H1 (cell line): ENCODE results near the gene CAPN2. TPM values are rescaled to one million over a fixed set of nuclear protein-coding genes. Genes with fewer than 3 reads are reported as not detected.

Experiments
- CTCF ChIA-PET: fragments of 300-600 bp; sonication (Branson Sonifier 250); formaldehyde crosslinking; loops from one replicate; lab custom pipeline; 2021; ENCODE audit not compliant: partially characterized antibody; lab: Charles Lee
- POLR2A ChIA-PET: fragments of 300-600 bp; sonication (Branson Sonifier 250); formaldehyde crosslinking; loops from one replicate; lab custom pipeline; 2021; ENCODE audit warnings: inconsistent platforms; ENCODE audit not compliant: partially characterized antibody; lab: Charles Lee
- DNase-seq, 2 experiments: peaks; one replicate each; pipeline versions ENCODE4 v3.0.0 to v3.0.0-alpha.2; 2010 to 2022; ENCODE audit warnings: low spot score in 2 of 2, low read depth in 1 of 2, mixed read lengths in 1 of 2
- FAIRE-seq: peaks from 2 replicates; lab custom pipeline; 2011; peaks lifted over from hg19 to GRCh38; lab: Jason Lieb, UNC
- H2AFZ ChIP-seq: 2 replicates; pipeline ENCODE4 v1.8.1; 2012; ENCODE audit warnings: low read length, inconsistent platforms
- H2AK5ac ChIP-seq: 2 replicates; pipeline ENCODE4 v1.6.1; 2013; ENCODE audit warnings: low read depth, low read length
- H2BK120ac ChIP-seq: replicated peaks from 2 replicates; pipeline ENCODE3; 2013; ENCODE audit warnings: low read depth, low read length, inconsistent platforms
- H2BK12ac ChIP-seq: 2 replicates; pipeline ENCODE4 v1.6.1; 2013; ENCODE audit warnings: low read depth, low read length
- H2BK15ac ChIP-seq: 2 replicates; pipeline ENCODE4 v1.6.1; 2013; ENCODE audit warnings: low read length
- H2BK20ac ChIP-seq: 2 replicates; pipeline ENCODE4 v1.6.1; 2013; ENCODE audit warnings: low read length
- H2BK5ac ChIP-seq: 2 replicates; pipeline ENCODE4 v1.6.1; 2013; ENCODE audit warnings: low read depth, low read length
- H3K14ac ChIP-seq: 2 replicates; pipeline ENCODE4 v1.6.1; 2013; ENCODE audit warnings: inconsistent platforms; ENCODE audit not compliant: insufficient read length
- H3K18ac ChIP-seq: 2 replicates; pipeline ENCODE4 v1.6.1; 2013; ENCODE audit warnings: low read length; ENCODE audit errors: extremely low read depth
- H3K23ac ChIP-seq: 2 replicates; pipeline ENCODE4 v1.6.1; 2013; ENCODE audit warnings: inconsistent platforms; ENCODE audit not compliant: insufficient read length
- H3K23me2 ChIP-seq: 2 replicates; pipeline ENCODE4 v1.6.1; 2013; ENCODE audit warnings: low read depth, low read length
- H3K27ac ChIP-seq: 2 replicates; pipeline ENCODE4 v1.6.1; 2011; ENCODE audit warnings: low read depth, low read length, inconsistent platforms
- H3K27me3 ChIP-seq, 4 experiments: replicated peaks in 1 of 4; 1 replicate in 1 of 4; 2 replicates in 3 of 4; pipeline versions ENCODE4 v1.6.1 to v1.8.1; 2011 to 2013; ENCODE audit warnings: low read length in 3 of 4, mild to moderate bottlenecking in 3 of 4, inconsistent platforms in 2 of 4, mixed read lengths in 2 of 4, moderate library complexity in 1 of 4; ENCODE audit not compliant: control insufficient read depth in 3 of 4, insufficient read depth in 3 of 4; ENCODE audit errors: extremely low read depth in 1 of 4
- H3K36me3 ChIP-seq, 4 experiments: 2 replicates each; pipeline versions ENCODE4 v1.6.1 to v1.8.1; 2011 to 2013; ENCODE audit warnings: mild to moderate bottlenecking in 4 of 4, low read length in 3 of 4, moderate library complexity in 2 of 4, control low read depth in 1 of 4, inconsistent platforms in 1 of 4; ENCODE audit not compliant: insufficient read depth in 4 of 4, control insufficient read depth in 2 of 4
- H3K4ac ChIP-seq: replicated peaks from 2 replicates; pipeline ENCODE3; 2013; ENCODE audit warnings: low read length, low read depth, mixed read lengths, inconsistent platforms; ENCODE audit not compliant: insufficient read length
- H3K4me1 ChIP-seq, 4 experiments: replicated peaks in 1 of 4; 1 replicate in 1 of 4; 2 replicates in 3 of 4; pipeline versions ENCODE4 v1.6.1 to v1.8.1; 2011 to 2013; ENCODE audit warnings: low read length in 3 of 4, inconsistent platforms in 2 of 4, mixed read lengths in 1 of 4; ENCODE audit not compliant: insufficient read depth in 4 of 4, control insufficient read depth in 3 of 4
- H3K4me2 ChIP-seq, 2 experiments: 2 replicates each; pipeline versions ENCODE4 v1.6.1 to v1.8.1; 2011 to 2013; ENCODE audit warnings: low read depth in 2 of 2, low read length in 2 of 2, control low read depth in 1 of 2, inconsistent platforms in 1 of 2, mild to moderate bottlenecking in 1 of 2; ENCODE audit not compliant: insufficient read depth in 1 of 2
- H3K4me3 ChIP-seq, 4 experiments: fragments of 200-600, 300-600 bp in 1 of 4; sonication (generic), shearing (Covaris generic), sonication (Bioruptor Twin) in 1 of 4; 2 replicates each; pipeline versions ENCODE4 v1.5.1 to v1.8.1; 2011 to 2016; ENCODE audit warnings: low read length in 4 of 4, low read depth in 3 of 4, control low read depth in 2 of 4, inconsistent platforms in 2 of 4, mild to moderate bottlenecking in 2 of 4, mixed read lengths in 1 of 4, moderate library complexity in 1 of 4; ENCODE audit not compliant: insufficient read depth in 2 of 4; ENCODE audit errors: extremely low read depth in 1 of 4
- H3K56ac ChIP-seq: replicated peaks from 2 replicates; pipeline ENCODE3; 2013; ENCODE audit warnings: low read depth, mild to moderate bottlenecking, mixed read lengths, low read length, inconsistent platforms; ENCODE audit not compliant: insufficient read length
- H3K79me1 ChIP-seq: 2 replicates; pipeline ENCODE4 v1.6.1; 2013; ENCODE audit warnings: low read depth, low read length, control low read depth
- H3K79me2 ChIP-seq, 2 experiments: 2 replicates each; pipeline versions ENCODE4 v1.6.1 to v1.8.1; 2012 to 2013; ENCODE audit warnings: low read length in 2 of 2, mild to moderate bottlenecking in 2 of 2, inconsistent platforms in 1 of 2; ENCODE audit not compliant: insufficient read depth in 2 of 2, control insufficient read depth in 1 of 2
- H3K9ac ChIP-seq, 4 experiments: replicated peaks in 1 of 4; 1 replicate in 1 of 4; 2 replicates in 3 of 4; pipeline versions ENCODE4 v1.6.1 to v1.8.1; 2011 to 2013; ENCODE audit warnings: low read depth in 3 of 4, low read length in 3 of 4, control low read depth in 2 of 4, mild to moderate bottlenecking in 2 of 4, moderate library complexity in 2 of 4, inconsistent platforms in 1 of 4; ENCODE audit errors: extremely low read depth in 1 of 4
- H3K9me3 ChIP-seq, 2 experiments: 2 replicates each; pipeline versions ENCODE4 v1.6.1 to v1.8.1; 2012 to 2013; ENCODE audit warnings: mild to moderate bottlenecking in 2 of 2, moderate library complexity in 2 of 2, control low read depth in 1 of 2, inconsistent platforms in 1 of 2, low read depth in 1 of 2, low read length in 1 of 2, mixed read lengths in 1 of 2; ENCODE audit not compliant: insufficient read depth in 2 of 2
- H4K20me1 ChIP-seq, 2 experiments: replicated peaks in 1 of 2; 2 replicates each; pipeline versions ENCODE3 to v1.8.1; 2011 to 2013; ENCODE audit warnings: inconsistent platforms in 2 of 2, low read length in 2 of 2, mild to moderate bottlenecking in 1 of 2; ENCODE audit not compliant: insufficient read depth in 2 of 2, control insufficient read depth in 1 of 2
- H4K5ac ChIP-seq: 2 replicates; pipeline ENCODE4 v1.6.1; 2013; ENCODE audit warnings: low read length, low read depth, mixed read lengths, inconsistent platforms; ENCODE audit not compliant: insufficient read length
- H4K8ac ChIP-seq: 2 replicates; pipeline ENCODE4 v1.8.0; 2013; ENCODE audit warnings: mild to moderate bottlenecking, moderate library complexity, low read length, inconsistent platforms; ENCODE audit not compliant: insufficient read depth; ENCODE audit errors: extremely low read depth
- H4K91ac ChIP-seq: replicated peaks from 2 replicates; pipeline ENCODE3; 2013; ENCODE audit warnings: low read length, mixed read lengths, inconsistent platforms; ENCODE audit not compliant: insufficient read length
- CBX5 ChIP-seq: fragments of 300-800, 300-1000 bp; sonication (generic); IDR thresholded peaks from 2 replicates; pipeline ENCODE4 v1.7.1; 2016; ENCODE audit warnings: antibody characterized with exemption, low read length, low read depth
- CEBPB ChIP-seq: IDR thresholded peaks from 2 replicates; pipeline ENCODE4 v1.6.1; 2012; ENCODE audit warnings: low read depth, low read length
- EGR1 ChIP-seq: IDR thresholded peaks from 2 replicates; pipeline ENCODE4 v1.6.1; 2011; ENCODE audit warnings: low read depth, low read length, borderline replicate concordance
- JUND ChIP-seq: IDR thresholded peaks from 2 replicates; pipeline ENCODE4 v1.6.1; 2011; ENCODE audit warnings: mild to moderate bottlenecking, improper control_type of control experiment, low read length
- PHF8 ChIP-seq: fragments of 200-600 bp; sonication (generic); conservative IDR thresholded peaks from 2 replicates; pipeline ENCODE4 v1.7.1; 2012; ENCODE audit warnings: low read depth, mild to moderate bottlenecking, inconsistent platforms, low read length, moderate library complexity
- POU5F1 ChIP-seq: IDR thresholded peaks from 2 replicates; pipeline ENCODE4 v1.6.1; 2011; ENCODE audit warnings: low read depth, mild to moderate bottlenecking, low read length, moderate library complexity
- RBBP5 ChIP-seq: IDR thresholded peaks from 2 replicates; pipeline ENCODE4 v1.7.1; 2012; ENCODE audit warnings: low read depth, mild to moderate bottlenecking, inconsistent platforms, low read length, moderate library complexity, borderline replicate concordance
- TBP ChIP-seq: IDR thresholded peaks from 2 replicates; pipeline ENCODE4 v1.6.1; 2011; ENCODE audit warnings: low read depth, low read length, improper control_type of control experiment
- WGBS, 2 experiments: shearing (Covaris generic) in 1 of 2; methylation state at CpG; one replicate each; pipeline versions ENCODE4 v1.1.6 to v1.1.7; 2013 to 2015; ENCODE audit warnings: low lambda C conversion rate in 2 of 2, mixed read lengths in 2 of 2, inconsistent platforms in 1 of 2, low coverage in 1 of 2, missing lambda C conversion rate in 1 of 2; ENCODE audit not compliant: insufficient replicate concordance in 2 of 2, insufficient coverage in 1 of 2, insufficient read length in 1 of 2; ENCODE audit errors: extremely low coverage in 1 of 2, missing lambda C conversion rate in 1 of 2; 5-methylcytosine and 5-hydroxymethylcytosine counted together
- polyA plus RNA-seq, 7 experiments: library from polyadenylated mRNA; depleted of rRNA in 3 of 7; stranded (reverse) in 5 of 7; unstranded in 2 of 7; fragments of >200 nt in 5 of 7; fragments of 200-250 nt in 2 of 7; gene quantifications; 1 replicate in 5 of 7; 2 replicates in 1 of 7; 4 replicates in 1 of 7; pipeline versions ENCODE4 v1.2.1 to v1.2.3, GENCODE V29; 2011 to 2013; ENCODE audit warnings: missing spikeins in 2 of 7, mixed read lengths in 2 of 7
- total RNA-seq: library from RNA; stranded (reverse); fragmentation: NEBNext Ultra II Directional; extraction: Animal tissue kit (Norgen Biotek cat#: 25700); gene quantifications from 2 replicates; pipeline ENCODE4 v1.2.1, GENCODE V29; 2021
- TF ChIP-seq, protein P1 (sequence below): IDR thresholded peaks from 2 replicates; pipeline ENCODE4 v1.6.1; 2012; ENCODE audit warnings: inconsistent platforms

CAPN2 gene
- total and polyA plus RNA-seq, 2 of the 8 experiments (the other 6 are each of a cell fraction or from before 2014, with no cell fraction given), result 9.2 to 10.3 TPM

DNA sequence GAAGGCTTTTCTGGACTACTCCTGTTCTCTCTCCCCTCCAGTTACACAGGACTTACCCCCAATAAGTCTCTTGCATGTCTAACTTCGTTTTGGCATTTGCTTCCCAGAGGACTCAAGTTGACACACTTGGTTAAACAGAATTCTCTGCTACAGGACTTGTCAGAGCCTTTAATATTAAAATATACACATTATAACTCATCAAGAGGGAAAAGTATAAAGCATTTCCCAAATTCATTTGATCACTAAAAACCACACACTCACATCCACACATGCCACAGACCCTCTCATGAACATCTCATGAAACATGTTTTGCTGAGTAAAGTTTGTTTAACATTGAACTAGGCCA lies 8.7 kb upstream of the CAPN2 start:
- Histone ChIP-seq H3K4me3 (no peak overlapping the region), H3K23me2 (no peaks in the 10 kb centered on the region), H3K4ac (no peak overlapping the region), H3K56ac (no peak overlapping the region), H2BK120ac (no peak overlapping the region), H2BK12ac (no peak overlapping the region), H3K36me3 (no peaks in the 10 kb centered on the region), H2AK5ac (no peak overlapping the region), H3K9me3 (no peaks in the 10 kb centered on the region), H3K79me2 (no peaks in the 10 kb centered on the region), H3K4me2 (no peak overlapping the region), H4K20me1 (no peaks in the 10 kb centered on the region), H2AFZ (no peak overlapping the region), H3K23ac (no peak overlapping the region), H4K91ac (no peak overlapping the region), H3K79me1 (no peaks in the 10 kb centered on the region), H2BK5ac (no peak overlapping the region), H3K27me3 (no peaks in the 10 kb centered on the region), H2BK15ac (no peak overlapping the region), H2BK20ac (no peak overlapping the region), H3K4me1 (peaks cover 0 to 3% (median 1%) of the 10 kb centered on the region in 4 experiments; a peak in 4 of 7 replicates), H4K8ac (no peak overlapping the region), H4K5ac (no peak overlapping the region), H3K27ac (no peak overlapping the region), H3K9ac (no peak overlapping the region), H3K18ac (no peak overlapping the region), H3K14ac (no peak overlapping the region)
- FAIRE-seq (no peak), DNase-seq (no peak)
- TF ChIP-seq CEBPB (no peak), POU5F1 (no peak), TBP (no peak), CBX5 (no peak), EGR1 (no peak), JUND (no peak), PHF8 (no peak), RBBP5 (no peak)
- TF ChIP-seq, protein P1, sequence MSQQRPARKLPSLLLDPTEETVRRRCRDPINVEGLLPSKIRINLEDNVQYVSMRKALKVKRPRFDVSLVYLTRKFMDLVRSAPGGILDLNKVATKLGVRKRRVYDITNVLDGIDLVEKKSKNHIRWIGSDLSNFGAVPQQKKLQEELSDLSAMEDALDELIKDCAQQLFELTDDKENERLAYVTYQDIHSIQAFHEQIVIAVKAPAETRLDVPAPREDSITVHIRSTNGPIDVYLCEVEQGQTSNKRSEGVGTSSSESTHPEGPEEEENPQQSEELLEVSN, result no peak
- POLR2A ChIA-PET, result no interaction called here
- 59% methylated on average over 1 of the region's 1 CpG; no CpG with 5 or more reads in 1 of the 2 experiments for WGBS, 2 experiments
- CTCF ChIA-PET, result interaction anchor here (5.6 kb wide), 1 partner anchor 8 kb away, joined by 28 read pairs; no protein-coding TSS in a partner anchor
